Endodermal cell (in vitro differentiated cells): Measurements from ENCODE around the gene ABCB1. TPM values are rescaled to one million over a fixed set of nuclear protein-coding genes. Genes with fewer than 3 reads are reported as not detected.

Source experiments
- DNase-seq: peaks from one replicate; pipeline ENCODE4 v3.0.0-alpha.2; 2017
- H3K27ac ChIP-seq: 2 replicates; pipeline ENCODE4 v1.5.1; 2013; ENCODE audit warnings: mild to moderate bottlenecking, low read depth, low read length, moderate library complexity
- H3K27me3 ChIP-seq: 2 replicates; pipeline ENCODE4 v1.6.1; 2013; ENCODE audit warnings: mild to moderate bottlenecking, low read length, moderate library complexity; ENCODE audit not compliant: insufficient read depth, control insufficient read depth, poor library complexity, severe bottlenecking
- H3K36me3 ChIP-seq: 2 replicates; pipeline ENCODE4 v1.7.0; 2013; ENCODE audit warnings: mild to moderate bottlenecking, low read length, moderate library complexity; ENCODE audit not compliant: control insufficient read depth, insufficient read depth
- H3K4me1 ChIP-seq: one replicate; pipeline ENCODE4 v1.7.0; 2013; ENCODE audit warnings: low read length; ENCODE audit not compliant: control insufficient read depth, insufficient read depth
- H3K4me3 ChIP-seq: 2 replicates; pipeline ENCODE4 v1.5.1; 2013; ENCODE audit warnings: mild to moderate bottlenecking, low read length, moderate library complexity
- H3K9ac ChIP-seq: 2 replicates; pipeline ENCODE4 v1.6.1; 2013; ENCODE audit warnings: mild to moderate bottlenecking, low read length, moderate library complexity; ENCODE audit not compliant: poor library complexity, severe bottlenecking; ENCODE audit errors: extremely low read depth
- H3K9me3 ChIP-seq: 2 replicates; pipeline ENCODE4 v1.6.1; 2013; ENCODE audit warnings: mild to moderate bottlenecking, low read length, moderate library complexity; ENCODE audit not compliant: control insufficient read depth
- H3K27ac Mint-ChIP-seq: 2 replicates; pipeline ENCODE4 v1.8.0; 2020; ENCODE audit warnings: mixed read lengths
- H3K27me3 Mint-ChIP-seq: 2 replicates; pipeline ENCODE4 v1.8.0; 2021; ENCODE audit warnings: mild to moderate bottlenecking, mixed read lengths; ENCODE audit not compliant: insufficient read depth
- H3K36me3 Mint-ChIP-seq: 2 replicates; pipeline ENCODE4 v1.8.0; 2020; ENCODE audit warnings: low read depth, mixed read lengths
- H3K4me1 Mint-ChIP-seq: 2 replicates; pipeline ENCODE4 v1.8.0; 2020; ENCODE audit warnings: mixed read lengths
- H3K4me3 Mint-ChIP-seq: 2 replicates; pipeline ENCODE4 v1.8.0; 2020; ENCODE audit warnings: mild to moderate bottlenecking, moderate library complexity, mixed read lengths
- H3K9me3 Mint-ChIP-seq: 2 replicates; pipeline ENCODE4 v1.8.0; 2020; ENCODE audit warnings: mild to moderate bottlenecking, mixed read lengths
- CTCF ChIP-seq: fragments of 200-600 bp; sonication (generic); conservative IDR thresholded peaks from 2 replicates; pipeline ENCODE4 v1.5.0; 2021; ENCODE audit warnings: antibody characterized with exemption, mild to moderate bottlenecking
- WGBS, 2 experiments: methylation state at CpG; one replicate each; pipeline versions ENCODE4 v1.1.5 to v1.1.7; 2013; ENCODE audit warnings: missing lambda C conversion rate in 2 of 2, mixed read lengths in 1 of 2; ENCODE audit not compliant: insufficient coverage in 1 of 2, insufficient read length in 1 of 2; 5-methylcytosine and 5-hydroxymethylcytosine counted together
- total RNA-seq, 2 donors: library from RNA; stranded (reverse); fragmentation: NEBNext Ultra II Directional in 1 of 2; extraction: Animal tissue kit (Norgen Biotek cat#: 25700) in 1 of 2; gene quantifications; 2 replicates in 1 of 2; 3 replicates in 1 of 2; pipeline ENCODE4 v1.2.1, GENCODE V29; 2021

The ABCB1 gene
- total RNA-seq, 2 donors from 2014 or later = 0.07 TPM; not detected in 1

- no peak for TF ChIP-seq CTCF
- Mint-ChIP-seq H3K4me3 (no peak overlapping the region), H3K9me3 (no peaks in the 10 kb centered on the region), H3K27ac (no peak overlapping the region), H3K4me1 (peaks cover 5% of the 10 kb centered on the region), H3K36me3 (no peaks in the 10 kb centered on the region), H3K27me3 (peaks cover 43% of the 10 kb centered on the region)
- Histone ChIP-seq H3K9ac (no peak overlapping the region), H3K27me3 (peaks cover 67% of the 10 kb centered on the region), H3K4me3 (no peak overlapping the region), H3K4me1 (no peaks in the 10 kb centered on the region), H3K9me3 (no peaks in the 10 kb centered on the region), H3K36me3 (no peaks in the 10 kb centered on the region), H3K27ac (no peak overlapping the region)
- WGBS, 2 experiments = 55 to 90% methylated on average over 1 of the region's 1 CpG
- no peak for DNase-seq
Measured at GRCh38 chr7:87596136-87596535, 4.5 kb downstream of the ABCB1 start.

- Histone ChIP-seq H3K4me1 (no peaks in the 10 kb centered on the region), H3K27ac (no peak overlapping the region), H3K27me3 (peaks cover 45% of the 10 kb centered on the region), H3K36me3 (no peaks in the 10 kb centered on the region), H3K4me3 (no peak overlapping the region), H3K9ac (no peak overlapping the region), H3K9me3 (no peaks in the 10 kb centered on the region)
- no peak for TF ChIP-seq CTCF
- Mint-ChIP-seq H3K4me3 (no peak overlapping the region), H3K27me3 (peaks cover 16% of the 10 kb centered on the region), H3K36me3 (no peaks in the 10 kb centered on the region), H3K27ac (no peak overlapping the region), H3K9me3 (no peaks in the 10 kb centered on the region), H3K4me1 (no peaks in the 10 kb centered on the region)
- no peak for DNase-seq
- WGBS, 2 experiments = 100% methylated on average over 1 of the region's 1 CpG; no CpG with 5 or more reads in 1 of the 2 experiments
Measured at GRCh38 chr7:87592300-87592699, 8.4 kb downstream of the ABCB1 start.

- H3K27ac Mint-ChIP-seq = no peak overlapping the region
- Histone ChIP-seq H3K27me3 (peaks cover 34% of the 10 kb centered on the region), H3K36me3 (no peaks in the 10 kb centered on the region), H3K9me3 (no peaks in the 10 kb centered on the region), H3K4me3 (no peak overlapping the region), H3K9ac (no peak overlapping the region), H3K4me1 (no peaks in the 10 kb centered on the region), H3K27ac (no peak overlapping the region)
- H3K4me1 Mint-ChIP-seq = no peaks in the 10 kb centered on the region
- DNase-seq = no peak
- H3K27me3 Mint-ChIP-seq = peaks cover 7% of the 10 kb centered on the region
- TF ChIP-seq CTCF = no peak
- no peak overlapping the region for H3K4me3 Mint-ChIP-seq
- 93 to 96% methylated on average over 2 to 5 of the region's 5 CpGs for WGBS, 2 experiments
- H3K36me3 Mint-ChIP-seq = no peaks in the 10 kb centered on the region
- H3K9me3 Mint-ChIP-seq = no peaks in the 10 kb centered on the region
Measured at GRCh38 chr7:87591211-87591610, 9.5 kb downstream of the ABCB1 start.
